Endodermal cell (in vitro differentiated cells): ENCODE measurements around the gene GCA. TPM values are rescaled to one million over a fixed set of nuclear protein-coding genes. Genes with fewer than 3 reads are reported as not detected.
A peak's percentile ranks its signal among the peaks of the same experiment; 100 is the strongest.

Experiments used
- DNase-seq: peaks from one replicate; pipeline ENCODE4 v3.0.0-alpha.2; 2017
- H3K27ac ChIP-seq: 2 replicates; pipeline ENCODE4 v1.5.1; 2013; ENCODE audit warnings: mild to moderate bottlenecking, low read depth, low read length, moderate library complexity
- H3K27me3 ChIP-seq: 2 replicates; pipeline ENCODE4 v1.6.1; 2013; ENCODE audit warnings: mild to moderate bottlenecking, low read length, moderate library complexity; ENCODE audit not compliant: insufficient read depth, control insufficient read depth, poor library complexity, severe bottlenecking
- H3K36me3 ChIP-seq: 2 replicates; pipeline ENCODE4 v1.7.0; 2013; ENCODE audit warnings: mild to moderate bottlenecking, low read length, moderate library complexity; ENCODE audit not compliant: control insufficient read depth, insufficient read depth
- H3K4me1 ChIP-seq: one replicate; pipeline ENCODE4 v1.7.0; 2013; ENCODE audit warnings: low read length; ENCODE audit not compliant: control insufficient read depth, insufficient read depth
- H3K4me3 ChIP-seq: 2 replicates; pipeline ENCODE4 v1.5.1; 2013; ENCODE audit warnings: mild to moderate bottlenecking, low read length, moderate library complexity
- H3K9ac ChIP-seq: 2 replicates; pipeline ENCODE4 v1.6.1; 2013; ENCODE audit warnings: mild to moderate bottlenecking, low read length, moderate library complexity; ENCODE audit not compliant: poor library complexity, severe bottlenecking; ENCODE audit errors: extremely low read depth
- H3K9me3 ChIP-seq: 2 replicates; pipeline ENCODE4 v1.6.1; 2013; ENCODE audit warnings: mild to moderate bottlenecking, low read length, moderate library complexity; ENCODE audit not compliant: control insufficient read depth
- H3K27ac Mint-ChIP-seq: 2 replicates; pipeline ENCODE4 v1.8.0; 2020; ENCODE audit warnings: mixed read lengths
- H3K27me3 Mint-ChIP-seq: 2 replicates; pipeline ENCODE4 v1.8.0; 2021; ENCODE audit warnings: mild to moderate bottlenecking, mixed read lengths; ENCODE audit not compliant: insufficient read depth
- H3K36me3 Mint-ChIP-seq: 2 replicates; pipeline ENCODE4 v1.8.0; 2020; ENCODE audit warnings: low read depth, mixed read lengths
- H3K4me1 Mint-ChIP-seq: 2 replicates; pipeline ENCODE4 v1.8.0; 2020; ENCODE audit warnings: mixed read lengths
- H3K4me3 Mint-ChIP-seq: 2 replicates; pipeline ENCODE4 v1.8.0; 2020; ENCODE audit warnings: mild to moderate bottlenecking, moderate library complexity, mixed read lengths
- H3K9me3 Mint-ChIP-seq: 2 replicates; pipeline ENCODE4 v1.8.0; 2020; ENCODE audit warnings: mild to moderate bottlenecking, mixed read lengths
- WGBS, 2 experiments: methylation state at CpG; one replicate each; pipeline versions ENCODE4 v1.1.5 to v1.1.7; 2013; ENCODE audit warnings: missing lambda C conversion rate in 2 of 2, mixed read lengths in 1 of 2; ENCODE audit not compliant: insufficient coverage in 1 of 2, insufficient read length in 1 of 2; 5-methylcytosine and 5-hydroxymethylcytosine counted together
- total RNA-seq, 2 donors: library from RNA; stranded (reverse); fragmentation: NEBNext Ultra II Directional in 1 of 2; extraction: Animal tissue kit (Norgen Biotek cat#: 25700) in 1 of 2; gene quantifications; 2 replicates in 1 of 2; 3 replicates in 1 of 2; pipeline ENCODE4 v1.2.1, GENCODE V29; 2021
- TF ChIP-seq, protein P1 (sequence below): fragments of 200-600 bp; sonication (generic); conservative IDR thresholded peaks from 2 replicates; pipeline ENCODE4 v1.5.0; 2021; ENCODE audit warnings: antibody characterized with exemption, mild to moderate bottlenecking

GCA gene
- total RNA-seq, 2 donors from 2014 or later = 27.5 to 53.0 TPM

DNA sequence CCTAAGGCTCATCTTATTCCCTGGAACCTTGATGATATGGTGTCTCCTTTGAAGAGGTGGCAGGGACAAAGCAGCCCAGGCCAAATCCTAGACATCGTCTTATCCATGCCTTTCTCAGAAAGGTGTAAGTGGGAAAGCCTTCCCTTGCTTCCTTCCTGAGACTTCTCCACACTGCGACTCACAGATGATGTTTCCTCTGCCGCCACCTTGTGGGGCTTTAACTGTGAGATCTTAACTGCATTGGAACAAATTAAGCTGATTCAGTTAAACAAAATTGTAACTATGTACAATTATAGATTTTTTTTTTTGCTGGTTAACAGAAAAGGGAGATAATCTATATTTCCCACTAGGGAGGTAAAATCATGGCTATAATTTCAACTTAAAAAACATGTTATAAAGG is 10.0 kb upstream of the GCA start:
- Histone ChIP-seq H3K4me3 (no peak overlapping the region), H3K9me3 (no peaks in the 10 kb centered on the region), H3K27ac (no peak overlapping the region), H3K27me3 (peaks cover 10% of the 10 kb centered on the region), H3K36me3 (no peaks in the 10 kb centered on the region), H3K9ac (no peak overlapping the region), H3K4me1 (no peaks in the 10 kb centered on the region)
- Mint-ChIP-seq H3K36me3 (no peaks in the 10 kb centered on the region), H3K27me3 (peaks cover 5% of the 10 kb centered on the region), H3K4me1 (no peaks in the 10 kb centered on the region), H3K9me3 (no peaks in the 10 kb centered on the region), H3K4me3 (no peak overlapping the region), H3K27ac (no peak overlapping the region)
- 44% methylated on average over 3 of the region's 3 CpGs; no CpG with 5 or more reads in 1 of the 2 experiments for WGBS, 2 experiments
- peak; percentile 73 for DNase-seq
- TF ChIP-seq, protein P1, sequence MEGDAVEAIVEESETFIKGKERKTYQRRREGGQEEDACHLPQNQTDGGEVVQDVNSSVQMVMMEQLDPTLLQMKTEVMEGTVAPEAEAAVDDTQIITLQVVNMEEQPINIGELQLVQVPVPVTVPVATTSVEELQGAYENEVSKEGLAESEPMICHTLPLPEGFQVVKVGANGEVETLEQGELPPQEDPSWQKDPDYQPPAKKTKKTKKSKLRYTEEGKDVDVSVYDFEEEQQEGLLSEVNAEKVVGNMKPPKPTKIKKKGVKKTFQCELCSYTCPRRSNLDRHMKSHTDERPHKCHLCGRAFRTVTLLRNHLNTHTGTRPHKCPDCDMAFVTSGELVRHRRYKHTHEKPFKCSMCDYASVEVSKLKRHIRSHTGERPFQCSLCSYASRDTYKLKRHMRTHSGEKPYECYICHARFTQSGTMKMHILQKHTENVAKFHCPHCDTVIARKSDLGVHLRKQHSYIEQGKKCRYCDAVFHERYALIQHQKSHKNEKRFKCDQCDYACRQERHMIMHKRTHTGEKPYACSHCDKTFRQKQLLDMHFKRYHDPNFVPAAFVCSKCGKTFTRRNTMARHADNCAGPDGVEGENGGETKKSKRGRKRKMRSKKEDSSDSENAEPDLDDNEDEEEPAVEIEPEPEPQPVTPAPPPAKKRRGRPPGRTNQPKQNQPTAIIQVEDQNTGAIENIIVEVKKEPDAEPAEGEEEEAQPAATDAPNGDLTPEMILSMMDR = peak; percentile 71

DNA sequence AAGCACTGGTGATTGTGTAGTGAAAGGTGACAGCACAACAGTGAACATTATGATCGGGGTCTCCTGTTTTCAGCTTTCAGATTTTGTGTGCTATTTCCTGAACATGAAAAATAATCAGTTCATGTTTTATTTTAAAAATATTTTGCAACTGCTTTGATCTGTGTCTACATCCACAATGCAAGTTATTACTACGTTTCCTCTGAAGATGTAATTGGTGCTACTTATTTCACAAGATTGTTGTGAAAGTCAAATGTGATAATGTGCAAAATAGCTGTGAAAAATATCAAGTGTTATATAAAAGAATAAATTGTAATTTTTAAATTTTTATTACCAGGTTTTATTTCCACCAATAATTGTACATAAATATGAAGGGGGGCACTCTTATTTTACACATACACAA is 6.1 kb upstream of the GCA start:
- no peak overlapping the region for H3K27ac ChIP-seq
- H3K27me3 ChIP-seq = peaks cover 37% of the 10 kb centered on the region
- no peak overlapping the region for H3K9ac ChIP-seq
- no peaks in the 10 kb centered on the region for H3K4me1 ChIP-seq
- H3K4me3 ChIP-seq = no peak overlapping the region
- Mint-ChIP-seq H3K9me3 (no peaks in the 10 kb centered on the region), H3K36me3 (no peaks in the 10 kb centered on the region), H3K27ac (no peak overlapping the region), H3K4me3 (no peak overlapping the region), H3K27me3 (peaks cover 27% of the 10 kb centered on the region), H3K4me1 (no peaks in the 10 kb centered on the region)
- TF ChIP-seq, protein P1 = no peak
- no peaks in the 10 kb centered on the region for H3K9me3 ChIP-seq
- WGBS, 2 experiments = 85% methylated on average over 2 of the region's 2 CpGs; no CpG with 5 or more reads in 1 of the 2 experiments
- no peak for DNase-seq
- H3K36me3 ChIP-seq = no peaks in the 10 kb centered on the region

DNA sequence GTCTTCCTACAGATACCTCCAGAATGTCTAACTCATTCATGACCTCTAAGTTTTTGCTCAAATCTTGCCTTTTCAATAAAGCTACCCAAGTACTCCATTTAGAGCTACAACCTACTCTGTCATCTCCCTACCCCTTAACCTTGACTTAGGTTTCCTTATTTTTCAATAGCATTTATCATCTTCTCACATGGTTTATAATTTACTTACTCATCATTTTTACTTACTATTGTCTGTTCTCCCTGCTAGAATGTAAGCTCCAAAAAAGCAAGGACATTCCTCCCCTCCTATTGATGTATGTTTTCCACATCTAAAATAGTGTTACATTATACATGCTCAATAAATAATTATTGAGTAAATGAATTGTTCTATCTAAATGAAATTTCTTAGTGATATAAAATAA is 3.1 kb upstream of the GCA start:
- Histone ChIP-seq H3K9ac (no peak overlapping the region), H3K4me3 (no peak overlapping the region), H3K4me1 (no peaks in the 10 kb centered on the region), H3K27me3 (peaks cover 42% of the 10 kb centered on the region), H3K27ac (no peak overlapping the region), H3K36me3 (no peaks in the 10 kb centered on the region), H3K9me3 (no peaks in the 10 kb centered on the region)
- H3K27ac Mint-ChIP-seq = no peak overlapping the region
- H3K4me3 Mint-ChIP-seq = no peak overlapping the region
- H3K4me1 Mint-ChIP-seq = peaks cover 9% of the 10 kb centered on the region
- H3K27me3 Mint-ChIP-seq = peaks cover 30% of the 10 kb centered on the region
- DNase-seq = no peak
- H3K9me3 Mint-ChIP-seq = no peaks in the 10 kb centered on the region
- TF ChIP-seq, protein P1 = no peak
- H3K36me3 Mint-ChIP-seq = no peaks in the 10 kb centered on the region
